Measurements from ENCODE around the gene EPHA5. TPM values are rescaled to one million over a fixed set of nuclear protein-coding genes. Genes with fewer than 3 reads are reported as not detected.

EPHA5 gene
- total RNA-seq, 1 experiment from 2014 or later: 1.9 TPM

GRCh38 chr4:65597697-65598096 is 72.6 kb downstream of the EPHA5 start:
- no peak for ATAC-seq
- intact Hi-C loops (cut with micrococcal nuclease; ENCODE audit: unreplicated experiment) (no loop called here), in situ Hi-C loops (cut with HindIII; ENCODE audit: low pct_unique_long_range_greater_than_20kb, low sequenced_read_pairs) (no loop called here)
- DNase-seq (ENCODE audit: low read depth, low spot score): no peak
- H3K27ac ChIP-seq (ENCODE audit: low read length): no peak overlapping the region
- no peak overlapping the region for H3K4me3 ChIP-seq (ENCODE audit: low read depth in 2 of 2, low read length in 2 of 2)
- TF ChIP-seq SIN3A (IDR thresholded peaks at IDR 0.05; ENCODE audit: borderline replicate concordance, insufficient read depth, low read depth, low read length) (no peak), CTCF (IDR thresholded peaks at IDR 0.05) (no peak), REST (IDR thresholded peaks at IDR 0.05; ENCODE audit: insufficient read depth in 1 of 2, low read depth in 2 of 2, low read length in 1 of 2) (no peak), POLR2AphosphoS5 (IDR thresholded peaks at IDR 0.05; ENCODE audit: low read depth, low read length) (no peak), TCF7L2 (IDR thresholded peaks at IDR 0.05; ENCODE audit: low read depth, low read length) (no peak)
- no peaks in the 10 kb centered on the region for H3K36me3 ChIP-seq (ENCODE audit: control insufficient read depth, insufficient read depth, low read length)
- BruUV-seq (replicated peaks): no TSS peak
- H3K9me3 ChIP-seq (ENCODE audit: control insufficient read depth, insufficient read depth, low read depth, low read length): no peaks in the 10 kb centered on the region
- ChIA-PET CTCF (no interaction called here), POLR2A (no interaction called here)
- no peaks in the 10 kb centered on the region for H3K4me1 ChIP-seq (ENCODE audit: control insufficient read depth, insufficient read depth, low read length)
- H3K27me3 ChIP-seq (ENCODE audit: control insufficient read depth, insufficient read depth, low read length): no peaks in the 10 kb centered on the region

- CTCF ChIA-PET: no interaction called here
- H3K4me3 ChIP-seq (ENCODE audit: low read depth in 2 of 2, low read length in 2 of 2): no peak overlapping the region
- no peak for DNase-seq (ENCODE audit: low read depth, low spot score)
- no peaks in the 10 kb centered on the region for H3K36me3 ChIP-seq (ENCODE audit: control insufficient read depth, insufficient read depth, low read length)
- intact Hi-C loops (cut with micrococcal nuclease; ENCODE audit: unreplicated experiment) (no loop called here), in situ Hi-C loops (cut with HindIII; ENCODE audit: low pct_unique_long_range_greater_than_20kb, low sequenced_read_pairs) (no loop called here)
- no peaks in the 10 kb centered on the region for H3K4me1 ChIP-seq (ENCODE audit: control insufficient read depth, insufficient read depth, low read length)
- no TSS peak for BruUV-seq (replicated peaks)
- H3K9me3 ChIP-seq (ENCODE audit: control insufficient read depth, insufficient read depth, low read depth, low read length): no peaks in the 10 kb centered on the region
- H3K27ac ChIP-seq (ENCODE audit: low read length): no peak overlapping the region
- ATAC-seq: no peak
- H3K27me3 ChIP-seq (ENCODE audit: control insufficient read depth, insufficient read depth, low read length): no peaks in the 10 kb centered on the region
- POLR2A ChIA-PET: no interaction called here
- no peak for TF ChIP-seq POLR2AphosphoS5 (IDR thresholded peaks at IDR 0.05; ENCODE audit: low read depth, low read length)
- no peak for TF ChIP-seq CTCF (IDR thresholded peaks at IDR 0.05)
- TF ChIP-seq TCF7L2 (IDR thresholded peaks at IDR 0.05; ENCODE audit: low read depth, low read length): no peak
- no peak for TF ChIP-seq REST (IDR thresholded peaks at IDR 0.05; ENCODE audit: insufficient read depth in 1 of 2, low read depth in 2 of 2, low read length in 1 of 2)
- TF ChIP-seq SIN3A (IDR thresholded peaks at IDR 0.05; ENCODE audit: borderline replicate concordance, insufficient read depth, low read depth, low read length): no peak
Measured at GRCh38 chr4:65592089-65592488, 78.2 kb downstream of the EPHA5 start.
